ENCODE results near the gene RFX1.

DNA sequence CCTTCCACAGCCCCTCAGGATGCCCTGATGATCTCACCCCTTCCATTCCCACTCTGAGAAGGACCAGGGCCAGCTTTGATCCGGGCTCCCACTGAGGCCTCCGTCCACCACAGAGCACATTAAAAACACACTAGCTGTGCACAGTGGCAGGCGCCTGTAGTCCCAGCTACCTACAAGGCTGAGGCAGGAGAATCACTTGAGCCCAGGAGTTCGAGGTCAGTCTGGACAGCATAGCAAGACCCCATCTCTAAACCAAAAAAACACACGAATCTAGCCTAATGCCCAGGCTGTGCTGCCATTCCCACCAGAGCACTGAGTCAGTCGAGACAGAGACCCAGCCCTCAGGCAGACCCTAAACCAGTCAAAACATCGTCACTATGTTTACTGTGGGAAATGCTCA, 14.1 kb downstream of the RFX1 start:
- TF ChIP-seq POLR2A (IDR thresholded peaks at IDR 0.05; ENCODE audit: low read depth) (no peak), CTCF (IDR thresholded peaks at IDR 0.05) (no peak), POLR2AphosphoS5 (IDR thresholded peaks at IDR 0.05) (no peak), EP300 (IDR thresholded peaks at IDR 0.05) (no peak)

Measured in esophagus muscularis mucosa (tissue), 4 donors.